HEK293 (cell line): Measurements from ENCODE around the gene GMCL1.

Experiments used
- CTCF ChIA-PET: fragments of 350-600 bp; formaldehyde crosslinking; extraction: SDS; loops from one replicate; lab custom pipeline; 2021; ENCODE audit warnings: antibody characterized with exemption; lab: Yijun Ruan, JAX
- POLR2A ChIA-PET: fragments of 300-600 bp; formaldehyde crosslinking; extraction: SDS; loops from one replicate; lab custom pipeline; 2020; ENCODE audit warnings: antibody characterized with exemption, inconsistent platforms; lab: Yijun Ruan, JAX
- H3K27ac ChIP-seq: fragments of 200-500 bp; sonication (Bioruptor generic); 2 replicates; pipeline ENCODE4 v1.5.1; 2014; ENCODE audit warnings: low read depth, low read length, control low read depth, inconsistent platforms; ENCODE audit errors: extremely low read depth
- H3K36me3 ChIP-seq, 2 experiments: fragments of 200-500 bp in 1 of 2; sonication (Bioruptor generic) in 1 of 2; 1 replicate in 1 of 2; 2 replicates in 1 of 2; pipeline ENCODE4 v1.5.1; 2014 to 2017; ENCODE audit warnings: inconsistent platforms in 2 of 2, low read length in 2 of 2; ENCODE audit not compliant: control insufficient read depth in 2 of 2, insufficient read depth in 1 of 2
- H3K4me1 ChIP-seq: fragments of 200-500 bp; sonication (Bioruptor generic); 2 replicates; pipeline ENCODE4 v1.5.1; 2014; ENCODE audit warnings: mild to moderate bottlenecking, low read length, inconsistent platforms; ENCODE audit not compliant: control insufficient read depth, insufficient read depth
- H3K4me3 ChIP-seq: 2 replicates; pipeline ENCODE4 v1.5.1; 2011; ENCODE audit warnings: low read depth, mild to moderate bottlenecking, control low read depth, low read length, moderate library complexity
- H3K9me3 ChIP-seq: fragments of 200-500 bp; sonication (Bioruptor generic); 2 replicates; pipeline ENCODE4 v1.5.1; 2014; ENCODE audit warnings: low read depth, low read length, inconsistent platforms; ENCODE audit not compliant: control insufficient read depth, insufficient read depth
- EGR2 ChIP-seq: fragments of 450-650 bp; formaldehyde crosslinking; IDR thresholded peaks from 2 replicates; pipeline ENCODE4 v1.5.1; 2016; ENCODE audit warnings: low read depth, missing biosample characterization, missing genetic modification characterization
- KLF16 ChIP-seq: fragments of 450-650 bp; formaldehyde crosslinking; IDR thresholded peaks from 2 replicates; pipeline ENCODE4 v1.5.1; 2017; ENCODE audit warnings: missing biosample characterization, missing genetic modification characterization
- RBAK ChIP-seq: fragments of 450-650 bp; formaldehyde crosslinking; IDR thresholded peaks from 2 replicates; pipeline ENCODE4 v1.5.1; 2016; ENCODE audit warnings: missing biosample characterization, missing genetic modification characterization
- ZNF16 ChIP-seq: fragments of 450-650 bp; formaldehyde crosslinking; IDR thresholded peaks from 2 replicates; pipeline ENCODE4 v1.5.1; 2016; ENCODE audit warnings: low read depth, missing biosample characterization, missing genetic modification characterization
- ZNF248 ChIP-seq: fragments of 450-650 bp; formaldehyde crosslinking; IDR thresholded peaks from 2 replicates; pipeline ENCODE4 v1.5.1; 2017; ENCODE audit warnings: missing biosample characterization, missing genetic modification characterization
- ZNF324 ChIP-seq: fragments of 450-650 bp; formaldehyde crosslinking; IDR thresholded peaks from 2 replicates; pipeline ENCODE4 v1.5.1; 2016; ENCODE audit warnings: missing biosample characterization, missing genetic modification characterization
- ZNF341 ChIP-seq: fragments of 450-650 bp; formaldehyde crosslinking; IDR thresholded peaks from 2 replicates; pipeline ENCODE4; 2016; ENCODE audit warnings: low read depth, missing biosample characterization, missing genetic modification characterization
- ZNF350 ChIP-seq: fragments of 450-650 bp; formaldehyde crosslinking; IDR thresholded peaks from 2 replicates; pipeline ENCODE4 v1.5.0; 2017; ENCODE audit warnings: missing biosample characterization, mild to moderate bottlenecking, missing genetic modification characterization
- ZNF398 ChIP-seq: fragments of 450-650 bp; formaldehyde crosslinking; IDR thresholded peaks from 2 replicates; pipeline ENCODE4 v1.5.1; 2017; ENCODE audit warnings: missing biosample characterization, missing genetic modification characterization
- ZNF416 ChIP-seq: fragments of 450-650 bp; formaldehyde crosslinking; IDR thresholded peaks from 2 replicates; pipeline ENCODE4 v1.5.1; 2016; ENCODE audit warnings: missing biosample characterization, missing genetic modification characterization
- ZNF501 ChIP-seq: fragments of 450-650 bp; formaldehyde crosslinking; IDR thresholded peaks from 2 replicates; pipeline ENCODE4 v1.5.1; 2016; ENCODE audit warnings: missing biosample characterization, missing genetic modification characterization
- ZNF585B ChIP-seq: fragments of 450-650 bp; formaldehyde crosslinking; IDR thresholded peaks from 2 replicates; pipeline ENCODE4 v1.5.1; 2016; ENCODE audit warnings: missing biosample characterization, missing genetic modification characterization
- ZNF785 ChIP-seq: fragments of 450-650 bp; formaldehyde crosslinking; IDR thresholded peaks from 2 replicates; pipeline ENCODE4 v1.5.1; 2016; ENCODE audit warnings: missing biosample characterization, missing genetic modification characterization
- ZSCAN18 ChIP-seq: fragments of 450-650 bp; formaldehyde crosslinking; IDR thresholded peaks from 2 replicates; pipeline ENCODE4 v1.5.1; 2016; ENCODE audit warnings: missing biosample characterization, missing genetic modification characterization
- TF ChIP-seq, protein P1 (sequence below): fragments of 450-650 bp; formaldehyde crosslinking; IDR thresholded peaks from 2 replicates; pipeline ENCODE4 v1.5.1; 2016; ENCODE audit warnings: missing biosample characterization, missing genetic modification characterization, borderline replicate concordance
- TF ChIP-seq, protein P2 (sequence below): fragments of 450-650 bp; formaldehyde crosslinking; IDR thresholded peaks from 2 replicates; pipeline ENCODE4 v1.5.1; 2016; ENCODE audit warnings: missing biosample characterization, missing genetic modification characterization

Gene GMCL1

DNA sequence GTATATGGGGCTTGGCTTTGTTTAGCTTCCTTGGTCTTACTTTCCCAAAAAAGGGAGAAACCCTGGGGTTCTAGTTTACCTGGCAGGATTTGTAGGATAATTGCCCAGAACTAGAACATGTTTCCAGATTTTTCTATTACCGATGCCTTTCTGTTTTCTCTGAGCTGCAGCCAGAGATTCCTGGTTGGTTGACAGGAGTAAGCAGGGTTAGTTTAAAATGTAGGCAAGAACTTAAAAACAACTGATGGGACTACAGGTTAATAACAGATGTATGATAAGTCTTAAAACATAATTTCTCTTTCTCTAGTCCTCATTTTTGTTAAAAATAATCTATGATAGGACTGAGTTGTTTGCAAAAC is 38.9 kb upstream of the GMCL1 start:
- Histone ChIP-seq H3K4me1 (0 out of 2 replicates have a peak, but pooled peaks cover 4% of the 10 kb centered on the region), H3K27ac (no peak overlapping the region)
- no peak for TF ChIP-seq ZNF248 (tag by site-specific recombination)
- TF ChIP-seq, all 188 proteins: peak for 0
- no peaks in the 10 kb centered on the region for H3K9me3 ChIP-seq
- ChIA-PET POLR2A (interaction anchor here (1.4 to 2.3 kb wide), 2 partner anchors 8 to 11 kb away, joined by 3 to 9 read pairs; no protein-coding TSS in a partner anchor), CTCF (interaction anchor here (1.4 to 2.4 kb wide), 2 partner anchors 22 to 66 kb away, joined by 3 to 16 read pairs; no protein-coding TSS in a partner anchor)
- peaks cover 0 to 4% of the 10 kb centered on the region in 2 experiments; a peak in 2 of 3 replicates for H3K36me3 ChIP-seq
- H3K4me3 ChIP-seq = no peak overlapping the region

DNA sequence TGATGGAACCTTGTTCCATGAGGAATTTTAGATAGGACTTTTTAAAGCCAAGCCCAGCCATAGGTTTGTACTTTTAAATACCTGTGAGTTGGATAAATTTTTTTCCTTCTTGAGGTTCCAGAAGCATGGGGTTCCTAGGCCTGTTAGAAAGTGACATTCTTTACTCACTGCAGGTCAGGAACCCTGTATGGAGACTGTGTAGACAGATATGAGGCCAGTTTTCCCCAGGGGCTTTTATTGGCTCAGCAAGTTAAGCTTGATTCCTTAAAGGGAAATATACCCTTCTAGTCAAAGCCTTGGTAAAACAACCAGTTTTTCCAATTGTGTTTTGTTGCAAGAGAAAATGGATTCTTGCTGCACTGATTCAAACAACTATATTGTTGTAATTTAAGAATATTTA is 38.4 kb upstream of the GMCL1 start:
- ChIA-PET CTCF (interaction anchor here (1.4 to 2.4 kb wide), 2 partner anchors 22 to 67 kb away, joined by 3 to 16 read pairs; no protein-coding TSS in a partner anchor), POLR2A (interaction anchor here (1.4 to 2.3 kb wide), 2 partner anchors 8 to 12 kb away, joined by 3 to 9 read pairs; no protein-coding TSS in a partner anchor)
- no peak overlapping the region for H3K27ac ChIP-seq

More for the DNA sequence above, 38.4 kb upstream of the GMCL1 start:
- Histone ChIP-seq H3K4me1 (0 out of 2 replicates have a peak, but pooled peaks cover 4% of the 10 kb centered on the region), H3K9me3 (no peaks in the 10 kb centered on the region), H3K36me3 (peaks cover 0 to 4% of the 10 kb centered on the region in 2 experiments; a peak in 2 of 3 replicates), H3K4me3 (no peak overlapping the region)
- TF ChIP-seq ZNF248 (tag by site-specific recombination) = no peak
- no peak for TF ChIP-seq ZNF785
- TF ChIP-seq ZSCAN18 (tag by site-specific recombination) = no peak
- no peak for TF ChIP-seq KLF16 (tag by site-specific recombination)
- TF ChIP-seq ZNF350 (tag by site-specific recombination) = no peak
- TF ChIP-seq, protein P1, sequence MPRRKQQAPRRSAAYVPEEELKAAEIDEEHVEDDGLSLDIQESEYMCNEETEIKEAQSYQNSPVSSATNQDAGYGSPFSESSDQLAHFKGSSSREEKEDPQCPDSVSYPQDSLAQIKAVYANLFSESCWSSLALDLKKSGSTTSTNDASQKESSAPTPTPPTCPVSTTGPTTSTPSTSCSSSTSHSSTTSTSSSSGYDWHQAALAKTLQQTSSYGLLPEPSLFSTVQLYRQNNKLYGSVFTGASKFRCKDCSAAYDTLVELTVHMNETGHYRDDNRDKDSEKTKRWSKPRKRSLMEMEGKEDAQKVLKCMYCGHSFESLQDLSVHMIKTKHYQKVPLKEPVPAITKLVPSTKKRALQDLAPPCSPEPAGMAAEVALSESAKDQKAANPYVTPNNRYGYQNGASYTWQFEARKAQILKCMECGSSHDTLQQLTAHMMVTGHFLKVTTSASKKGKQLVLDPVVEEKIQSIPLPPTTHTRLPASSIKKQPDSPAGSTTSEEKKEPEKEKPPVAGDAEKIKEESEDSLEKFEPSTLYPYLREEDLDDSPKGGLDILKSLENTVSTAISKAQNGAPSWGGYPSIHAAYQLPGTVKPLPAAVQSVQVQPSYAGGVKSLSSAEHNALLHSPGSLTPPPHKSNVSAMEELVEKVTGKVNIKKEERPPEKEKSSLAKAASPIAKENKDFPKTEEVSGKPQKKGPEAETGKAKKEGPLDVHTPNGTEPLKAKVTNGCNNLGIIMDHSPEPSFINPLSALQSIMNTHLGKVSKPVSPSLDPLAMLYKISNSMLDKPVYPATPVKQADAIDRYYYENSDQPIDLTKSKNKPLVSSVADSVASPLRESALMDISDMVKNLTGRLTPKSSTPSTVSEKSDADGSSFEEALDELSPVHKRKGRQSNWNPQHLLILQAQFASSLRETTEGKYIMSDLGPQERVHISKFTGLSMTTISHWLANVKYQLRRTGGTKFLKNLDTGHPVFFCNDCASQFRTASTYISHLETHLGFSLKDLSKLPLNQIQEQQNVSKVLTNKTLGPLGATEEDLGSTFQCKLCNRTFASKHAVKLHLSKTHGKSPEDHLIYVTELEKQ (tag by site-specific recombination) = no peak
- TF ChIP-seq ZNF585B (tag by site-specific recombination) = no peak
- TF ChIP-seq ZNF398 (tag by site-specific recombination) = no peak
- TF ChIP-seq ZNF324 = no peak
- no peak for TF ChIP-seq ZNF501
- no peak for TF ChIP-seq ZNF341 (tag by site-specific recombination)
- TF ChIP-seq, protein P2, sequence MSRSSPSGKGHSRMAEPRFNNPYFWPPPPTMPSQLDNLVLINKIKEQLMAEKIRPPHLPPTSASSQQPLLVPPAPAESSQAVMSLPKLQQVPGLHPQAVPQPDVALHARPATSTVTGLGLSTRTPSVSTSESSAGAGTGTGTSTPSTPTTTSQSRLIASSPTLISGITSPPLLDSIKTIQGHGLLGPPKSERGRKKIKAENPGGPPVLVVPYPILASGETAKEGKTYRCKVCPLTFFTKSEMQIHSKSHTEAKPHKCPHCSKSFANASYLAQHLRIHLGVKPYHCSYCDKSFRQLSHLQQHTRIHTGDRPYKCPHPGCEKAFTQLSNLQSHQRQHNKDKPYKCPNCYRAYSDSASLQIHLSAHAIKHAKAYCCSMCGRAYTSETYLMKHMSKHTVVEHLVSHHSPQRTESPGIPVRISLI = no peak
- TF ChIP-seq ZNF416 = no peak
- TF ChIP-seq ZNF16 = no peak
- no peak for TF ChIP-seq RBAK
- no peak for TF ChIP-seq EGR2
